Activated B cell treated with CpG ODN at 0.5 μM for 24 hours (primary cell): ENCODE results near the gene PHF13. TPM values are rescaled to one million over a fixed set of nuclear protein-coding genes. Genes with fewer than 3 reads are reported as not detected.

Source experiments
- ATAC-seq: fragments of 200-7000 bp; cut with Tn5 transposase; one replicate; pipeline ENCODE4 v1.10.0; 2021; ENCODE audit warnings: low read depth, mild to moderate bottlenecking, moderate library complexity
- CTCF ChIA-PET: fragments of 350-600 bp; sonication (Branson Sonifier 250); formaldehyde crosslinking; loops from one replicate; lab custom pipeline; 2021; ENCODE audit warnings: antibody characterized with exemption; lab: Charles Lee
- POLR2A ChIA-PET: fragments of 350-600 bp; sonication (Branson Sonifier 250); formaldehyde crosslinking; loops from one replicate; lab custom pipeline; 2021; ENCODE audit warnings: antibody characterized with exemption; lab: Charles Lee
- DNase-seq: peaks from one replicate; pipeline ENCODE4 v3.0.0; 2022
- H3K27ac Mint-ChIP-seq: one replicate; pipeline ENCODE4 v1.8.0; 2020; ENCODE audit warnings: mixed read lengths
- H3K27me3 Mint-ChIP-seq: one replicate; pipeline ENCODE4 v1.8.0; 2021; ENCODE audit warnings: mixed read lengths
- H3K36me3 Mint-ChIP-seq: one replicate; pipeline ENCODE4 v1.8.0; 2021; ENCODE audit warnings: low read depth, mixed read lengths
- H3K4me1 Mint-ChIP-seq: one replicate; pipeline ENCODE4 v1.8.0; 2021; ENCODE audit warnings: mixed read lengths
- H3K4me3 Mint-ChIP-seq: one replicate; pipeline ENCODE4 v1.8.0; 2020; ENCODE audit warnings: mild to moderate bottlenecking, mixed read lengths
- H3K9me3 Mint-ChIP-seq: one replicate; pipeline ENCODE4 v1.8.0; 2020; ENCODE audit warnings: mixed read lengths
- intact Hi-C: fragments of 100-400 bp; cut with micrococcal nuclease; formaldehyde crosslinking; loops from one replicate; pipeline ENCODE4 v1.15.1; 2024
- total RNA-seq: library from RNA; stranded (reverse); gene quantifications from 2 replicates; pipeline ENCODE4 v1.2.3, GENCODE V29; 2022
- TF ChIP-seq, protein P1 (sequence below): fragments of 200-600 bp; IDR thresholded peaks from one replicate; pipeline ENCODE4 v1.8.0; 2022; ENCODE audit warnings: antibody characterized with exemption, mild to moderate bottlenecking

Gene PHF13
- total RNA-seq, 1 donor from 2014 or later: 6.1 TPM

DNA sequence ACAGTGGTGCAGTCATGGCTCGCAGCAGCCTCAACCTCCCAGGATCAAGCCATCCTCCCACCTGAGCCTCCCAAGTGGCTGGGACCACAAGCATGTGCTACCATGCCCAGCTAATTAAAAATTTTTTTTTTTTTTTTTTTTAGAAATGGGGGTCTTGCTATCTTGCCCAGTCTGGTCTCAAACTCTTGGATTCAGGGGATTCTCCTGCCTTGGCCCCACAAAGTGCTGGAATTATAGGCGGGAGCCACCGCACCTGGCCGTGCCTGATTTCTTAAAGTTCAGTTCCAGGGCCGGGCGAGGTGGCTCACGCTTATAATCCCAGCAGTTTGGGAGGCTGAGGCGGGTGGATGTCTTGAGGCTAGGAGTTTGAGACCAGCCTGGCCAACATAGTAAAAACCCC, 17.5 kb downstream of the PHF13 start:
- H3K4me1 Mint-ChIP-seq: peaks cover 20% of the 10 kb centered on the region
- POLR2A ChIA-PET: no interaction called here
- CTCF ChIA-PET: no interaction called here
- H3K27ac Mint-ChIP-seq: no peak overlapping the region
- H3K4me3 Mint-ChIP-seq: no peak overlapping the region
- DNase-seq (no peak), ATAC-seq (no peak)
- H3K9me3 Mint-ChIP-seq: no peaks in the 10 kb centered on the region
- H3K27me3 Mint-ChIP-seq: no peaks in the 10 kb centered on the region
- intact Hi-C loops: no loop called here
- H3K36me3 Mint-ChIP-seq: peaks cover 59% of the 10 kb centered on the region
- TF ChIP-seq, protein P1, sequence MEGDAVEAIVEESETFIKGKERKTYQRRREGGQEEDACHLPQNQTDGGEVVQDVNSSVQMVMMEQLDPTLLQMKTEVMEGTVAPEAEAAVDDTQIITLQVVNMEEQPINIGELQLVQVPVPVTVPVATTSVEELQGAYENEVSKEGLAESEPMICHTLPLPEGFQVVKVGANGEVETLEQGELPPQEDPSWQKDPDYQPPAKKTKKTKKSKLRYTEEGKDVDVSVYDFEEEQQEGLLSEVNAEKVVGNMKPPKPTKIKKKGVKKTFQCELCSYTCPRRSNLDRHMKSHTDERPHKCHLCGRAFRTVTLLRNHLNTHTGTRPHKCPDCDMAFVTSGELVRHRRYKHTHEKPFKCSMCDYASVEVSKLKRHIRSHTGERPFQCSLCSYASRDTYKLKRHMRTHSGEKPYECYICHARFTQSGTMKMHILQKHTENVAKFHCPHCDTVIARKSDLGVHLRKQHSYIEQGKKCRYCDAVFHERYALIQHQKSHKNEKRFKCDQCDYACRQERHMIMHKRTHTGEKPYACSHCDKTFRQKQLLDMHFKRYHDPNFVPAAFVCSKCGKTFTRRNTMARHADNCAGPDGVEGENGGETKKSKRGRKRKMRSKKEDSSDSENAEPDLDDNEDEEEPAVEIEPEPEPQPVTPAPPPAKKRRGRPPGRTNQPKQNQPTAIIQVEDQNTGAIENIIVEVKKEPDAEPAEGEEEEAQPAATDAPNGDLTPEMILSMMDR: no peak

DNA sequence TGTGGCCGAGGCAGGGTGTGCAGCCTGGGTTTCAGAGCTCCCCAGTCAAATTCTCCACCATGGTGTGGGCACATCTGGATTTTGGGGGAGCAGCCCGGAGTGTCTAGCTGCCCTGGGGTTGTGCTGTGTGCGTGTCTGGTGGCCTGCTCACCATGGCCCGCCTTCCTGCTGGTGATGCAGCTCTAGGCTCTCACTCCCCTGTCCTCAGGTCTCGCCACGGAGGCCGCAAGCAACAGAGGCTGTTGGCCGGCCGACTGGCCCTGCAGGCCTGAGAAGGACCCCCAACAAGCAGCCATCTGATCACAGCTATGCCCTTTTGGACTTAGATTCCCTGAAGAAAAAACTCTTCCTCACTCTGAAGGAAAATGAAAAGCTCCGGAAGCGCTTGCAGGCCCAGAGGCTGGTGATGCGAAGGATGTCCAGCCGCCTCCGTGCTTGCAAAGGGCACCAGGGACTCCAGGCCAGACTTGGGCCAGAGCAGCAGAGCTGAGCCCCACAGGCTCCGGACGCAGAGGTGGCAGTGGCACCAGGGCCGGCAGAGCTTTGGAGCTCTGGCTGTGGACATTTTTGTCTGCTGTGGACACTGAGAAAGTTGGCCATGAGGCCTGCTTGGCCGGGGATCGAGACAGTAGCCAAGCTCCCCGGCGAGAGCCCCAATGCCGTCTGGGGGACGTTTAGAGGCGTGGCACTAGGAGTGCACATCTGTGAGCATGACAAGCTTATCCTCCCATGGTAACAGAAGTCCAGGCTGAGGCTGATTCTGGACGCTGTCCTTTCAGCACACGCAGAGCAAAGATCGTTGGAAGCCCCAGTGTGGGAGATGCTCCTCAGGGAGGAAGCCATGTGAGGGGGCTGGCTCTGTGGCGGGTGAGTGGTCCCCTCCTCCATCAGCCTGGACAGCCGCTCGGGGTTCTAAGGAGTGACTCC, 19.3 kb downstream of the PHF13 start:
- no peaks in the 10 kb centered on the region for H3K9me3 Mint-ChIP-seq
- POLR2A ChIA-PET: interaction anchor here (0.6 kb wide), 1 partner anchor 14 kb away, joined by 5 read pairs; no protein-coding TSS in a partner anchor
- TF ChIP-seq, protein P1: no peak
- H3K36me3 Mint-ChIP-seq: peaks cover 72% of the 10 kb centered on the region
- intact Hi-C loops: no loop called here
- H3K4me1 Mint-ChIP-seq: peaks cover 2% of the 10 kb centered on the region
- CTCF ChIA-PET: interaction anchor here (0.7 to 1.3 kb wide), 3 partner anchors 20 to 78 kb away, joined by 3 to 5 read pairs (median 3); partner anchors contain the start of genes NOL9 and TAS1R1
- no peak overlapping the region for H3K27ac Mint-ChIP-seq
- ATAC-seq (no peak), DNase-seq (no peak)
- no peaks in the 10 kb centered on the region for H3K27me3 Mint-ChIP-seq
- H3K4me3 Mint-ChIP-seq: no peak overlapping the region

DNA sequence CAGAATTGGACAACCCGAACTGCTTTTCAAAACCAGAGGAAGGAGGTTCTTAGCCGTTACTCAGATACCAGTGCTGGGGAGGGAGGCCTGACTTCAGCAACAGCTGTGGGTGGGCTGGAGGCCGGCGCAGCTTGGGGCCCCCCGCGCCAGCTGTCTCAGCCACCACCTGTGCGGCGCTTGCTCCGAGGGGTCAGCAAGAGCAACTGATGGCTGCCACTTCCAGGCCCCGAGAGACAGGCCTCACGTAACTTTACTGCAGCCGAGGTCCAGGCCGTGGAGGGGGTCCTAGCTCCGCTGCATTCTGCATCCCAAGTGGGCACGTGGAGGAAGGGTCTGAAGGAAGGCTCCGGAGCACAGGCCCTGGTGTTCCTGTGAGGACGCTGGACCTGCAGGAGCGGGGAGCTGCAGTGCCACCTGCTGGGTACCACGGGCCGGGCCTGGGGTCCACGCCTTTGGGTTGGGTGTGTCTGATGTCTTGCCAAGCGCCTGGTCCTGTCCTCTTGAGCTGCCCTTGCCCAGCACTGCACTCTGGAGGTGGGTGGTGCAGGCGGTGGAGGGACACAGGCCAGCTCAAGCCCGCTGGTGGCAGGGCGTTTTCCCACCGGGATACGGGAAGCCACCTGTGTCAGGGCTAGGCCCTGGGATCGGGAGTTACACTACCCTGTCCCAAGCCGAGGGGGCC, 21.0 kb downstream of the PHF13 start:
- Mint-ChIP-seq H3K27me3 (no peaks in the 10 kb centered on the region), H3K27ac (no peak overlapping the region)

DNA sequence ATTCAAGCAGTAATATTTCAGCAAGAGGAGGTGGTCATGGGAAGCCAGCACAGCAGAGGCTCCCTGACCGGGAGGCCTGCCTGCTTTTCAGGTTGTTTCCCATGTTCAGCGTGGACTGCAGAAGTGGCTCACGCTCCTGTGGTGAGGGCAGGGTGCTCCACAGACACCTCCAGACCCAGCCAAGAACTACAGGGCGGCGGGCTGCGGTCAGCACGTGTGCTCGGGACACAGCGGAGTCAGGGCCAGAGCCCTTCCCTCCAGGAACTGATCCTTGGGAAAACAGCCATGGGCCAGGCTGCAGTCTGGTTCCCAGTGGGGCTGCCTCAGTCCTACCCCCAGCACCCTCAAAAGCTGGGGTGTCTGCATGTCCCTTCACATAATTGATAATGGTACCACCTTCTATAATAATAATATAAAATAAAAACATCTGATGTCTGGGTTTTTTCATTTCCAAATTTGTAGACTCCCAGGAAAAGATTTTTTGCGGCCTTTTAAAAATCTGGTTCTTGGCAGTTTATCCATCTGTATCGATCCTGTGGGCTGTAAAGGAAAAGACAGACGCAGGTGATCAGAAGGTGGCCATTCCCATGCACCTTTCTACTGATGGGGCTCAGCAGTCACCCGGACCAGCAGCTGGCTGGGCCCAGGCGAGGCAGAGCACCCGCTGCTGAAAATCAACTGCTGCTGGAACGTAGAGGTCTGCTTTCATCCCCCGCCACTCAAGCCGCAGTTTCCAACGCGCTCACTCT, 21.8 kb downstream of the PHF13 start:
- no peaks in the 10 kb centered on the region for H3K4me1 Mint-ChIP-seq
- H3K27ac Mint-ChIP-seq: no peak overlapping the region
- TF ChIP-seq, protein P1: no peak
- ChIA-PET POLR2A (no interaction called here), CTCF (interaction anchor here (1.0 to 1.3 kb wide), 2 partner anchors 55 to 149 kb away, joined by 3 to 4 read pairs; partner anchors contain the start of gene ZBTB48)
- no peaks in the 10 kb centered on the region for H3K27me3 Mint-ChIP-seq
- no peak overlapping the region for H3K4me3 Mint-ChIP-seq
- no peaks in the 10 kb centered on the region for H3K9me3 Mint-ChIP-seq
- no peak for DNase-seq
- H3K36me3 Mint-ChIP-seq: peaks cover 76% of the 10 kb centered on the region
- intact Hi-C loops: no loop called here
- no peak for ATAC-seq

More for the DNA sequence above, 21.0 kb downstream of the PHF13 start:
- ChIA-PET POLR2A (no interaction called here), CTCF (interaction anchor here (1.0 to 1.4 kb wide), 3 partner anchors 33 to 144 kb away, joined by 3 to 4 read pairs (median 4); partner anchors contain the start of gene ZBTB48)
- TF ChIP-seq, protein P1: no peak
- no peaks in the 10 kb centered on the region for H3K4me1 Mint-ChIP-seq
- DNase-seq (peak; percentile 32), ATAC-seq (peak; percentile 71)
- intact Hi-C loops: no loop called here
- peaks cover 76% of the 10 kb centered on the region for H3K36me3 Mint-ChIP-seq
- no peaks in the 10 kb centered on the region for H3K9me3 Mint-ChIP-seq
- no peak overlapping the region for H3K4me3 Mint-ChIP-seq
